ENCODE data around the gene ELK3. TPM values are rescaled to one million over a fixed set of nuclear protein-coding genes. Genes with fewer than 3 reads are reported as not detected.

Gene ELK3
- polyA plus RNA-seq, 3 donors: 12.1 to 14.9 (median 14.6) TPM

DNA sequence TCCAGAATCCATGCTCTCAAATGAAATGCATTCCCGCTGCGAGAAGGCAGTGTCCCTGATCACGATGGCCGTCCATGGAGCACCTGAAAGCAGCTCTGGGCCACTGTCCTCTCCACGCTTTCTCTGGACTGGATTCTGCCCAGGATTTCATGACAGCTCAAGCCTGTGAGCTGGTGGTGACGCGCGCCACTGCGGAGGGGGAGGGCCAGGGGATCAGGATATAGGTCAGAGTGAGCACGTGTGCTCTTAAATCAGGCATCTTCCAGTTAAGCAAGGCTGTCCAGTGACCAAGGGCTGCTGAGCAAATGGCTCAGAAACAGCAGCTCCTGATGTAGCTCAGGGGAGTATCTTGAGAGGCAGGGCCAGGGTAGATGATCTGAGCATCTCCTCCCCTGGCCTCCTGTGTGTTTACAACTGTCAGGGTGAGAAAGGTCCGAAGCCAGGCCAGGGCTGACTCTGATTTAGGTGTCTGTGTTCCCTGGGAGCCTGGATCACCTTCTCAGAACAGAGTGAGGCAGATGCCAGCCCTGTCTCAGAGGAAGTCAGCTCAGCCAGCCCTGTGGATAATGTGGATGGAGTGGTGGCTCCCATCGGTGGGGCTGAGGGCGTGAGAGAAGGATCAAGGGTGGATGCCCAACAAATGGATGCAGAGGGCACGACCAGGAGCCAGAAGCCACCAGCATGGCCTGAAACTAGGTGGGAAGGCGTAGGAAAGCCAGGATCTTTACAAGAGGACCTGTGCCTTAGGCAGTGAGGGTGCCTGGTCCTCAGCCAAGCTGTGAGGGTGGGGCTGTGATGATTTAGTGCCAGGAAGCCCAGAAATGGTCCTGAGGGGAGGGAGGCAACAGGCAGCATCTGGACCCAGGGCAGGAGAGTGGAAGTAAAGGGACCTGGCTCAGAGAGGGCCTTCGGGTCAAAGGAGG is 55.3 kb downstream of the ELK3 start:
- peak overlapping the region in 5 of 7 donors; percentile 32 to 83 (median 64) for H3K27ac Mint-ChIP-seq
- Histone ChIP-seq H3K4me2 (replicated peaks; ENCODE audit: extremely low read depth, low read length, poor library complexity, severe bottlenecking) (no peak overlapping the region), H3K9me3 (replicated peaks in 1 of 2; ENCODE audit: control insufficient read depth in 1 of 2, insufficient read depth in 1 of 2, low read length in 2 of 2) (no peaks in the 10 kb centered on the region), H3K4me1 (ENCODE audit: control insufficient read depth in 1 of 2, insufficient read depth in 2 of 2, low read length in 2 of 2) (no peaks in the 10 kb centered on the region), H3K4me3 (replicated peaks in 1 of 3; ENCODE audit: low read depth in 2 of 3, low read length in 3 of 3) (no peak overlapping the region), H3K36me3 (replicated peaks in 1 of 2; ENCODE audit: control insufficient read depth in 1 of 2, insufficient read depth in 2 of 2, low read length in 2 of 2) (peaks cover 54 to 97% of the 10 kb centered on the region in 2 donors), H3K27me3 (ENCODE audit: control insufficient read depth in 2 of 2, insufficient read depth in 2 of 2, low read length in 2 of 2) (no peaks in the 10 kb centered on the region), H3K27ac (ENCODE audit: low read depth in 1 of 2, low read length in 2 of 2) (peak overlapping the region in 1 of 2 donors; percentile 33), H3K9ac (ENCODE audit: insufficient read depth, low read length, poor library complexity, severe bottlenecking) (no peak overlapping the region), H2AFZ (ENCODE audit: insufficient read depth, low read depth, low read length, poor library complexity, severe bottlenecking) (no peak overlapping the region), H4K20me1 (ENCODE audit: insufficient read depth, low read length) (peaks cover 98% of the 10 kb centered on the region), H3K79me2 (ENCODE audit: insufficient read depth, low read length) (peaks cover 36% of the 10 kb centered on the region)
- intact Hi-C loops (cut with micrococcal nuclease): no loop called here
- H3K9me3 Mint-ChIP-seq: peaks cover 0 to 3% (median 0%) of the 10 kb centered on the region in 7 donors
- no peak overlapping the region for H3K4me3 Mint-ChIP-seq
- H3K36me3 Mint-ChIP-seq: peaks cover 76 to 80% of the 10 kb centered on the region in 2 donors
- TF ChIP-seq, protein P1, sequence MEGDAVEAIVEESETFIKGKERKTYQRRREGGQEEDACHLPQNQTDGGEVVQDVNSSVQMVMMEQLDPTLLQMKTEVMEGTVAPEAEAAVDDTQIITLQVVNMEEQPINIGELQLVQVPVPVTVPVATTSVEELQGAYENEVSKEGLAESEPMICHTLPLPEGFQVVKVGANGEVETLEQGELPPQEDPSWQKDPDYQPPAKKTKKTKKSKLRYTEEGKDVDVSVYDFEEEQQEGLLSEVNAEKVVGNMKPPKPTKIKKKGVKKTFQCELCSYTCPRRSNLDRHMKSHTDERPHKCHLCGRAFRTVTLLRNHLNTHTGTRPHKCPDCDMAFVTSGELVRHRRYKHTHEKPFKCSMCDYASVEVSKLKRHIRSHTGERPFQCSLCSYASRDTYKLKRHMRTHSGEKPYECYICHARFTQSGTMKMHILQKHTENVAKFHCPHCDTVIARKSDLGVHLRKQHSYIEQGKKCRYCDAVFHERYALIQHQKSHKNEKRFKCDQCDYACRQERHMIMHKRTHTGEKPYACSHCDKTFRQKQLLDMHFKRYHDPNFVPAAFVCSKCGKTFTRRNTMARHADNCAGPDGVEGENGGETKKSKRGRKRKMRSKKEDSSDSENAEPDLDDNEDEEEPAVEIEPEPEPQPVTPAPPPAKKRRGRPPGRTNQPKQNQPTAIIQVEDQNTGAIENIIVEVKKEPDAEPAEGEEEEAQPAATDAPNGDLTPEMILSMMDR (IDR thresholded peaks at IDR 0.05): no peak
- 85% methylated on average over 16 of the region's 16 CpGs for WGBS (ENCODE audit: insufficient coverage)
- H3K27me3 Mint-ChIP-seq (ENCODE audit: low read depth in 3 of 3): peaks cover 0 to 1% (median 0%) of the 10 kb centered on the region in 3 donors
- DNase-seq: no peak
- H3K4me1 Mint-ChIP-seq: peaks cover 8% of the 10 kb centered on the region

DNA sequence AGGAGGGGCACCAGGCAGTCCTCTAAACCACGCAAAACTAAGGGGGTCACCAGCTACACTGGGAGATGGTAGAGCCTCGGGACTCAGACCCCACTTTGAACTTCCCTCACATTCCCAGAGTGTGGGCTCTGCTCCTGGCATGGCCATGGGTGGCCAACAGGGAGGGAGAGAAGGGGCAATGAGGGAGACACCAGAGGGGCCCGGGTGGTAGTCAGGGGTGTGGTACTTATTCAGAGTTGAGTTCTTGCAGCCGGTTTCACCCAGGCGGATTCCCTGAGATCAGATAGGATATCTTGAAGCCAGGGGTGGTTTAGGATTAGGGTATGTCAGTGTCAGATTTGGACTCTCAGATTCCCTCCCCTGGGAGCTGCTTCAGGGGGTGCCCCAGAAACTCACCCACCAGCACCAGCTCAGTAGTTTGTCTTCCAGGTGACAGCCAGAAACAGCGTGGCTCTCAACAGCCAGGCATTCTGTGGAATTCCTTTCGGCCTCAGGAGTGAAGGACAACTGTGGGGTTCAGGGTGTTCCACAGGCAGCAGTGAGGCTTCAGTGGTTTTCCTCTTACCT is 56.0 kb downstream of the ELK3 start:
- H3K4me3 ChIP-seq (replicated peaks in 1 of 3; ENCODE audit: low read depth in 2 of 3, low read length in 3 of 3): no peak overlapping the region
- H3K4me1 ChIP-seq (ENCODE audit: control insufficient read depth in 1 of 2, insufficient read depth in 2 of 2, low read length in 2 of 2): no peaks in the 10 kb centered on the region
- peak overlapping the region; percentile 13 to 83 (median 36) for H3K27ac Mint-ChIP-seq
- H2AFZ ChIP-seq (ENCODE audit: insufficient read depth, low read depth, low read length, poor library complexity, severe bottlenecking): no peak overlapping the region
- H3K36me3 ChIP-seq (replicated peaks in 1 of 2; ENCODE audit: control insufficient read depth in 1 of 2, insufficient read depth in 2 of 2, low read length in 2 of 2): peaks cover 56 to 97% of the 10 kb centered on the region in 2 donors
- no peak overlapping the region for H3K4me2 ChIP-seq (replicated peaks; ENCODE audit: extremely low read depth, low read length, poor library complexity, severe bottlenecking)
- peak overlapping the region in 1 of 2 donors; percentile 33 for H3K27ac ChIP-seq (ENCODE audit: low read depth in 1 of 2, low read length in 2 of 2)
- TF ChIP-seq, protein P1 (IDR thresholded peaks at IDR 0.05): no peak
- WGBS (ENCODE audit: insufficient coverage): 94% methylated on average over 5 of the region's 7 CpGs
- intact Hi-C loops (cut with micrococcal nuclease): no loop called here
- H3K36me3 Mint-ChIP-seq: peaks cover 79 to 80% of the 10 kb centered on the region in 2 donors
- H4K20me1 ChIP-seq (ENCODE audit: insufficient read depth, low read length): peaks cover 98% of the 10 kb centered on the region
- no peaks in the 10 kb centered on the region for H3K27me3 ChIP-seq (ENCODE audit: control insufficient read depth in 2 of 2, insufficient read depth in 2 of 2, low read length in 2 of 2)
- H3K9me3 ChIP-seq (replicated peaks in 1 of 2; ENCODE audit: control insufficient read depth in 1 of 2, insufficient read depth in 1 of 2, low read length in 2 of 2): no peaks in the 10 kb centered on the region
- H3K4me1 Mint-ChIP-seq: peaks cover 14% of the 10 kb centered on the region
- no peak overlapping the region for H3K9ac ChIP-seq (ENCODE audit: insufficient read depth, low read length, poor library complexity, severe bottlenecking)
- peaks cover 0 to 3% (median 0%) of the 10 kb centered on the region in 7 donors for H3K9me3 Mint-ChIP-seq
- peaks cover 0 to 1% (median 0%) of the 10 kb centered on the region in 3 donors for H3K27me3 Mint-ChIP-seq (ENCODE audit: low read depth in 3 of 3)
- H3K79me2 ChIP-seq (ENCODE audit: insufficient read depth, low read length): peaks cover 38% of the 10 kb centered on the region
- no peak overlapping the region for H3K4me3 Mint-ChIP-seq
- DNase-seq: no peak

Measured in CD14-positive monocyte (primary cell).